ENCODE results near the gene OR51A4. TPM values are rescaled to one million over a fixed set of nuclear protein-coding genes. Genes with fewer than 3 reads are reported as not detected.

OR51A4 gene, protein sequence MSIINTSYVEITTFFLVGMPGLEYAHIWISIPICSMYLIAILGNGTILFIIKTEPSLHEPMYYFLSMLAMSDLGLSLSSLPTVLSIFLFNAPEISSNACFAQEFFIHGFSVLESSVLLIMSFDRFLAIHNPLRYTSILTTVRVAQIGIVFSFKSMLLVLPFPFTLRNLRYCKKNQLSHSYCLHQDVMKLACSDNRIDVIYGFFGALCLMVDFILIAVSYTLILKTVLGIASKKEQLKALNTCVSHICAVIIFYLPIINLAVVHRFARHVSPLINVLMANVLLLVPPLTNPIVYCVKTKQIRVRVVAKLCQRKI
- total RNA-seq, result not detected in 2 replicates

DNA sequence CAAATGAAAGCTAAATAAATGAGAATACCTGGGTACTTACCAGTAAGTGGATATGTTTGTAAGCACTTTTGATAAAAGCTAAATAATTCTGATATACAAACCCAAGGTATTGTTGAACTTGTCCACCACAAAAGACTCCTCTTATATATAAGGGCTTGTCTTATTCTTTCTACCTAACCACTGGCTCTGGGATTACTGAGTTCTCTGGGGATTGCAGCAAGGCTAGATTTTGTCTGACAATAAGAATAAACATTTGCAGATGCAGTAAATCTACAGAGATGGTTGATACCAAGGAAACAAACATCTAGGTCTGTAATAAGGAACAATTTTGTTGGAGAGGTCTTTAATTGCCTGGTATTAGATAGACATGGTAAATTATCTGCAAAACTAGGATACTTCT, at the start of gene OR51A4:
Gene OR51A4, minus strand, starts transcription at position 101 of the 400 bp plus-strand sequence. CDS start 505 bp downstream, outside the sequence.

GRCh38 chr11:4994551-4994950, 47.1 kb upstream of the OR51A4 start, which contains the start of gene OR51L1:
TSS of gene OR51L1 (plus strand) at chr11:4994851. CDS start at chr11:4998983, 4,132 bp downstream.

GRCh38 chr11:4955613-4956012, 8.2 kb upstream of the OR51A4 start, which contains the start of gene OR51A2:
TSS of gene OR51A2 (minus strand) at chr11:4955713. CDS start at chr11:4955713, 0 bp downstream.

GRCh38 chr11:4924239-4924638, 23.2 kb downstream of the OR51A4 start, which contains the start of gene OR51G1:
TSS of gene OR51G1 (minus strand) at chr11:4924339. CDS start at chr11:4924339, 0 bp downstream.

DNA sequence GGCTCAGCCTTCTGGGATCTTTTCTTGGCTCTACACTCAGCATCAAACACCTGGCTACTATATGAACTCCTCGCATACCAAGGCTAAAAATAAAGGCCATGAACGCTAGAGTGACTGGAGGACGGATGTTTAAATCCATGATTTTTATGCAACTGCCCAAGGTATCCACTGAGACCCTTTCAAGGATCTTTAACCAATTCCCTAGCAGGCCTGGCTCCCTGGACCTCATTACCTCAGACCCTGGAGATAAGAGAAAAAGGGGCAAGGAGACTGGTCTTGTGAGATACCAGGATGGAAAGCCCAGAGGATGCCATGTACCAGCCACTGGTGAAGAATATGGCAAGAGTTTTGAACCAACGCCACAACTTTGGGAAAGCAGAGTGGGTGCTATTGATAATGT, 28.2 kb downstream of the OR51A4 start, which contains the start of gene OR51G2:
Gene OR51G2, minus strand, starts transcription at position 101 of the 400 bp plus-strand sequence. CDS start 3,687 bp downstream, outside the sequence.

DNA sequence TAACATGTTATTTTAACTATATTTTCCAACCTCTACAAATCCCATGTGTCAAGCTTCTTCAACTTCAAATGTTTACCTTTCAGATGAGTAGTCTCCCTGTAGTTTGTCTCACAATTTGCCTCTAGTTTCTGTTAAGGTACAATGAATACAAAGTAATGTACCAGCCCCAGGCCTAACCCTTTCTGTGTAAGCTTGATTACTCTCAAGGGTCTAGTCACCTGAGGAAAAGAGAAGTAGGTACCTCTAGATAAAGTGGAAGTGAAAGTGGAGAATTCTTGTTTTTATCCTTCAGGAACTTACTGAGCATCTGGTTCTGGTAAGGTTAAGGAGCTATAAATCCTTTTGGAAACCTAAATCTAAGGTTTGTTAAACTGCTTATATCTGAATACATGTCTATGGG, 43.9 kb downstream of the OR51A4 start, which contains the start of gene OR51A7:
Gene OR51A7, plus strand, starts transcription at position 300 of the 400 bp plus-strand sequence. CDS start 3,587 bp downstream, outside the sequence.

Other genes with a start within 250 kb of the OR51A4 start
- gene OR51E2, start 249.8 kb downstream of the OR51A4 start, total RNA-seq, result 0.09 TPM in 1 of 2 replicates, not detected in the other
- gene MMP26, start 242.8 kb downstream of the OR51A4 start, total RNA-seq, result not detected in 2 replicates
- not detected in 2 replicates for gene OR51F1, start 177.7 kb downstream of the OR51A4 start, total RNA-seq
- not detected in 2 replicates for gene OR52R1, start 143.2 kb downstream of the OR51A4 start, total RNA-seq
- not detected in 2 replicates for gene OR51F2, start 126.3 kb downstream of the OR51A4 start, total RNA-seq
- not detected in 2 replicates for gene OR51S1, start 98.4 kb downstream of the OR51A4 start, total RNA-seq
- gene OR51T1, start 65.7 kb downstream of the OR51A4 start, total RNA-seq, result not detected in 2 replicates
- not detected in 2 replicates for gene OR51A7, start 43.8 kb downstream of the OR51A4 start, total RNA-seq
- gene OR51G2, start 28.3 kb downstream of the OR51A4 start, total RNA-seq, result not detected in 2 replicates
- not detected in 2 replicates for gene OR51G1, start 23.3 kb downstream of the OR51A4 start, total RNA-seq
- gene OR51A2, start 8.1 kb upstream of the OR51A4 start, total RNA-seq, result not detected in 2 replicates
- under 0.01 TPM in 1 of 2 replicates, not detected in the other for gene OR51L1, start 47.2 kb upstream of the OR51A4 start, total RNA-seq
- not detected in 2 replicates for gene OR52J3, start 98.9 kb upstream of the OR51A4 start, total RNA-seq
- gene OR52E2, start 112.0 kb upstream of the OR51A4 start, total RNA-seq, result not detected in 2 replicates
- not detected in 2 replicates for gene OR52E1, start 122.0 kb upstream of the OR51A4 start, total RNA-seq
- gene OR52A5, start 190.8 kb upstream of the OR51A4 start, total RNA-seq, result not detected in 2 replicates
- not detected in 2 replicates for gene OR52A1, start 207.2 kb upstream of the OR51A4 start, total RNA-seq